ENCODE measurements around the gene CYB561D2. TPM values are rescaled to one million over a fixed set of nuclear protein-coding genes. Genes with fewer than 3 reads are reported as not detected.

Gene CYB561D2
- total RNA-seq, 1 experiment from 2014 or later: 16.8 TPM

DNA sequence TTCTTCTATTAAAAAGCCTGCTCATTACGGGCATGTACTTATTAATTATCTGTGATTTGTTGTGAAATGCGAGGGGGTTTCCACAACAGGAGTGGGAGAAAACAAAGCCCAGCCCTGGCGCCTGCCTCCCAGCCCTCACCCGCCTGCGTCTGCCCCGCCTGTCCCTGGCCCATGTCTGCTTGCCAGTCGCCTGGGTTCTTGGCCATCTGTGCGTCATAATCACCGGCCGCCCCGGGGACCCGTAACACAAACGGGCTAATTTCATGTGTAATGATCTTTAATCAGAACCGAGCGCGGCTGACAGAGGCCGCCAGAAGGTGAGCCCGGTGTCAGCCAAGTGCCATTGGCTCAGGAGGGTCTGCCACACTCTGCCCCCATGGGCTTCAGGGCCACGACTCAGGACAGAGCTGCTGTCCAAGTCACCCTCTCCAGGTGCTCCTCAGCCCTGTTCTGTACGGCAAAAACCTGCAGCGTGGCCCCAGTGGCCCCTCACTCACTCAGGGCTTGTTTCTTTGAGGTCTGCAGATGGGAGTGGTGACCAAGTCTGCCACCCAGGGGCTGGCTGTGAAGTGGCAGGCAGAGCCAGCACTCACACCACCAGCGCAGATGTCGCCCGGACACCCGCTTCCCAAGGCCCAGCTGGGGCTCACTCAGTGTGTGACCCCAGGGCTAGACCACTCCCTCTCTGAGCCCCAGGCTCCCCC, 37.5 kb downstream of the CYB561D2 start:
- H3K27ac Mint-ChIP-seq: no peak overlapping the region
- Histone ChIP-seq H2BK15ac (ENCODE audit: low read depth, low read length) (no peak overlapping the region), H3K27ac (ENCODE audit: insufficient read length, low read depth, low read length) (no peak overlapping the region)

More for the DNA sequence above, 37.5 kb downstream of the CYB561D2 start:
- H3K4me1 Mint-ChIP-seq: 0 out of 4 replicates have a peak, but pooled peaks cover 0 to 6% of the 10 kb centered on the region in 2 experiments
- Histone ChIP-seq H3K4ac (ENCODE audit: low read depth, low read length) (no peak overlapping the region), H3K14ac (ENCODE audit: insufficient read depth, low read length) (no peak overlapping the region), H3K18ac (ENCODE audit: insufficient read length, low read depth, low read length) (no peak overlapping the region), H4K5ac (ENCODE audit: insufficient read length, low read depth, low read length) (no peak overlapping the region), H3K27me3 (ENCODE audit: insufficient read depth, low read length) (no peaks in the 10 kb centered on the region), H3K4me1 (ENCODE audit: insufficient read depth, low read length) (no peaks in the 10 kb centered on the region), H3T11ph (ENCODE audit: low read length) (no peak overlapping the region), H2AFZ (ENCODE audit: low read length) (no peak overlapping the region), H3K79me2 (ENCODE audit: insufficient read depth, low read length) (no peaks in the 10 kb centered on the region), H4K20me1 (ENCODE audit: control insufficient read depth, insufficient read depth, insufficient read length) (peaks cover 2% of the 10 kb centered on the region), H3K9me3 (ENCODE audit: control insufficient read depth, low read depth, low read length) (no peaks in the 10 kb centered on the region), H4K8ac (replicated peaks; ENCODE audit: insufficient read length, low read depth, low read length) (no peak overlapping the region), H3K23ac (ENCODE audit: insufficient read length, low read depth, low read length) (no peak overlapping the region), H2BK120ac (ENCODE audit: low read depth, low read length, poor library complexity, severe bottlenecking) (no peak overlapping the region), H2BK12ac (ENCODE audit: insufficient read length, low read depth, low read length) (no peak overlapping the region), H3K23me2 (ENCODE audit: insufficient read length, low read depth, low read length, poor library complexity, severe bottlenecking) (no peaks in the 10 kb centered on the region), H3K56ac (ENCODE audit: insufficient read length, low read depth, low read length) (no peak overlapping the region), H3K9ac (ENCODE audit: extremely low read depth, insufficient read length, low read length) (no peak overlapping the region), H4K91ac (ENCODE audit: insufficient read length, low read depth, low read length) (no peak overlapping the region), H2BK5ac (ENCODE audit: insufficient read length, low read length) (no peak overlapping the region), H3K4me2 (ENCODE audit: insufficient read depth, insufficient read length, low read length) (no peak overlapping the region), H3K79me1 (ENCODE audit: insufficient read depth, low read depth, low read length, poor library complexity, severe bottlenecking) (no peaks in the 10 kb centered on the region), H2BK20ac (ENCODE audit: low read depth, low read length, poor library complexity, severe bottlenecking) (no peak overlapping the region), H2AK5ac (ENCODE audit: insufficient read length, low read length) (no peak overlapping the region)
- no CpG with 5 or more reads among the region's 25 CpGs for WGBS (ENCODE audit: extremely low coverage, insufficient read length, low lambda C conversion rate)
- TF ChIP-seq, protein P1, sequence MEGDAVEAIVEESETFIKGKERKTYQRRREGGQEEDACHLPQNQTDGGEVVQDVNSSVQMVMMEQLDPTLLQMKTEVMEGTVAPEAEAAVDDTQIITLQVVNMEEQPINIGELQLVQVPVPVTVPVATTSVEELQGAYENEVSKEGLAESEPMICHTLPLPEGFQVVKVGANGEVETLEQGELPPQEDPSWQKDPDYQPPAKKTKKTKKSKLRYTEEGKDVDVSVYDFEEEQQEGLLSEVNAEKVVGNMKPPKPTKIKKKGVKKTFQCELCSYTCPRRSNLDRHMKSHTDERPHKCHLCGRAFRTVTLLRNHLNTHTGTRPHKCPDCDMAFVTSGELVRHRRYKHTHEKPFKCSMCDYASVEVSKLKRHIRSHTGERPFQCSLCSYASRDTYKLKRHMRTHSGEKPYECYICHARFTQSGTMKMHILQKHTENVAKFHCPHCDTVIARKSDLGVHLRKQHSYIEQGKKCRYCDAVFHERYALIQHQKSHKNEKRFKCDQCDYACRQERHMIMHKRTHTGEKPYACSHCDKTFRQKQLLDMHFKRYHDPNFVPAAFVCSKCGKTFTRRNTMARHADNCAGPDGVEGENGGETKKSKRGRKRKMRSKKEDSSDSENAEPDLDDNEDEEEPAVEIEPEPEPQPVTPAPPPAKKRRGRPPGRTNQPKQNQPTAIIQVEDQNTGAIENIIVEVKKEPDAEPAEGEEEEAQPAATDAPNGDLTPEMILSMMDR (conservative IDR thresholded peaks at IDR 0.05): peak; percentile 67
- no peak overlapping the region for H3K4me3 Mint-ChIP-seq
- 0 out of 7 replicates have a peak, but pooled peaks cover 0 to 4% (median 0%) of the 10 kb centered on the region in 3 experiments for H3K36me3 Mint-ChIP-seq (ENCODE audit: insufficient read depth in 1 of 3, low read depth in 3 of 3)
- DNase-seq: peak; percentile 67
- H3K27me3 Mint-ChIP-seq (ENCODE audit: low read depth): peaks cover 3% of the 10 kb centered on the region; the same call in 1 of the 2 replicates
- H3K9me3 Mint-ChIP-seq: no peaks in the 10 kb centered on the region

All from H9 (cell line).